DMS 273 (cell line): ENCODE measurements around the gene PRKAR1A.
"Not testable (repeated sequence)": the region's sequence is repeated elsewhere in the genome, so short reads cannot be mapped to it uniquely, and the experiment has no call there.

Experiments used
- DNase-seq: peaks from one replicate; lab custom pipeline; 2025; ENCODE audit not compliant: unreplicated experiment; lab: John Stamatoyannopoulos, UW

PRKAR1A gene

DNA sequence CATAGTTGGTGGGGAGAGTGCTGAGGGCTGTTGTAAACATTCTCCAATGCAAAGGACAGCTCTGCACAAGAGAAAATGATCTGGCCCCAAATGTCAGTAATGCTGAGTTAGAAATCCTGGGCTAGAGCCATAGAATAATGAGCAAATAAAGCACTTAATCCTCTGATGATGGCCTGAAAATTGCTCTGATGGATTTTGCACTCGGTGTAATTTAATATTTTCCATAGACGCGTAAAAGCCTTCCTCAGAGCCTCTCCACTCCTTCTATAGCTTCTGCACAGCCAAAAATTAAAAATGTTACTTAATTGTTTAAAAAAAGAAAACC is 65.2 kb downstream of the PRKAR1A start:
- no peak for DNase-seq

DNA sequence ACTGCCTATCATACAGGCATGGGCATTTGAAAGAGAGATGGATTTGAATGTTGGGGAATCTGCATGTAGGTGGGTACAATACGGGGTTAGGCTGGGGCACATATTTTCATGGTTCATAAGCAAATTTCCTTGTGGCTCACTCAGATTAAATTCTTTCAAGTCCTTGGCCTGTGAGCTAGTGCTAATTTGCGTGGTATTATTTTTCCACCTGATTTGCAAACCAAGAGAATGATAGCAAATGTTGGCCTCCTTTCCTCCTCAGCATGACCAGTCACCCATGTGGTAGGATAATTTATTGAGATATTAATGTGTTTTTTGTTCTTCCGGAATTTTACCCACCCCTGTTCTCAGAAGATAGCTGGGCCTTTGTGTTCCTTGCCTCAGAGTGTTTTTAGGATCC is 66.0 kb downstream of the PRKAR1A start:
- DNase-seq = no peak

DNA sequence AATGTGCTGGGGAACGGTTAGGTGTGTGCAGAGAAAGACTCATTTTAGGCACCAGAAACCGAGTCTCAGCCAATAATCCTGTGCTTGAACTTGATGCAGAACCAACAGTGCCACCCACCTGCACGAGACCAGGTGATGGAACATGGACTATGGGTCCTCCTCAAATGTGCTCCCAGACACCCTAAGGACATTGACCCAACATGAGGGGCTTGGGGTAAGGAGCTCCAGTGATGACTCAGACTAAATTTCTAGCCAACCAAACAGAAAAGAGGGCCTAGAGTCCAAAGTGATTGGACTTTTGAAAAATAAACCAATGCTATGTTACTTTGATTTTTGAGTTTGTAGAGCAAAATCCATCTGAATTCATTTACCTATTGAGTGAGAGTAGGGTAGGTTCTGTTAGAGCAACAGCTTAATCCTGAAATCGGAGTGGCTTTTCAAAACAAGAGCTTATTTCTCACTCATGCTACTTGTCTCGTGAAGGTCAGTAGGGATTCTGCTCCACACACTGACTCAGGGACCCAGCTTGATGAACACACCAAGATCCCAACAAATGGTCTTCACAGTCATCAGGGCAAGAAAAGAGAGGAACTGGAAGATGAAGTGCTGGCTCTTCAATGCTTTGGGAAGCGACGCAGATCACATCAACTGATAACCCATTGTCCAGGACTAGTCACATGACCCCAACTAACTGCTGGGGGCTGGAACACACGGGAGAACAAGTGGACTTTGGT is 67.1 kb downstream of the PRKAR1A start:
- no peak for DNase-seq

DNA sequence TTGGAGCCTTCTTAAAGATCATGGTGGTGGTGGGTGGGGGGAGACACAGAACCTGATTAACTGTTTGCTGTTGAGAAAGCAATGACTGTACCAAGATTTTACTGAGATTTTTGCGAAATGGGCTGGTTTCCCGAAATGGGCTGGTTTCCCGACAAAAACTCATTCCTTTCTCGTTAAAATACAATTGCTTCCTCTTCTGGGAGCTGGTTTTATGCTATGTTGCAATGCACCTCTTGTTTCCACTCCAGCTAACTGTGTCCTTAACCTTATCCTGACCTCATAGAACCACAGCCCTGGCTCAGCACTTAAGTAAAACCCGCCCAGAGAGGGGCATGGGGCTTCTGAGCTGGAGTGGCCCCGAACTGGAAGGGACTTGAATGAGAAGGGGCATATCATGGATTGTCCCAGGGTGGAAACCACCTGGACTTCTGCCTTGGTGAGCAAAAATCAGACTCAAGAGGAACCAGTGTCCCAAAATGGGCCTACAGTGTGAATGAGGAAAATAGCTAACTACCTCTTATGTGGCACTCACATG is 68.1 kb downstream of the PRKAR1A start:
- DNase-seq = no peak

DNA sequence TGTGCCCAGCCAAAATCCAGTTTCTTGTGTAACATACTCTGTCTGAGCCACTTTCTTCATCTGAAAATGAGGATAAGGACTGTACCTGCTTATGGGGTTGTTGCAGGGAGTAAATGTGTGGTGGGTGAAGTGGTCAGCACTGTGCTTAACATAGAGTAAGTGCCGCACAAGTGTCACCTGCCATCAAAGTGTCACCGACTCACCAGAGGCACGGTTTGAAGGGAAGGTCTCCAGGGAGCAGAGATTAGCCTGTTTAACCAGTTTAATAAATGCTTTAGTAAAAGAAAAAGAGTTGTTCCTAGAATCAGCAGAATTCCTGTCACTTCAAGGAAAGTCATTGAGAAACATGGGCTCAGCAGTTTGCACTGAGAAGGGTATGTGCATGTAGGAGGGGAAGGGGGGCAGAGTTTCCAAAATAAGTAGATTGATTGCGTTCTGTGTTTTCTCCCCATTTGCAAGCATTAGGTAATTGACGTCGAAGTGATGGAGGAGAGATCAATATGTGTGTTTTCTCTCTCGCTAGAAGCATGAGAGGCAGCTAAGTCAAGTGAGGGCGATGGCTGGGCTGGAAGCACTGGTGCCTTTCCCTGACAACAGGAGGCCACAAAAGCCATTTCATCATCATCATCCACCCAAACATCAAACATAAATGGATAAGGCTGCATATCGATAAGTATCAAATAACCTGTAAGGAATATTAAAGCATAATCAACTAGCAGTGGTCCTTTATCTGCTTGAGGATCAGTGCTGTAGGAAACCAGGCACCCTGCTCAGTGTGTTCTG is 69.8 kb downstream of the PRKAR1A start:
- DNase-seq = no peak

GRCh38 chr17:68582867-68583266 is 70.6 kb downstream of the PRKAR1A start:
- DNase-seq = not testable (repeated sequence)

GRCh38 chr17:68584581-68585303 is 72.5 kb downstream of the PRKAR1A start:
- no peak for DNase-seq

- no peak for DNase-seq
Observed at GRCh38 chr17:68585643-68586042, 73.4 kb downstream of the PRKAR1A start.

DNA sequence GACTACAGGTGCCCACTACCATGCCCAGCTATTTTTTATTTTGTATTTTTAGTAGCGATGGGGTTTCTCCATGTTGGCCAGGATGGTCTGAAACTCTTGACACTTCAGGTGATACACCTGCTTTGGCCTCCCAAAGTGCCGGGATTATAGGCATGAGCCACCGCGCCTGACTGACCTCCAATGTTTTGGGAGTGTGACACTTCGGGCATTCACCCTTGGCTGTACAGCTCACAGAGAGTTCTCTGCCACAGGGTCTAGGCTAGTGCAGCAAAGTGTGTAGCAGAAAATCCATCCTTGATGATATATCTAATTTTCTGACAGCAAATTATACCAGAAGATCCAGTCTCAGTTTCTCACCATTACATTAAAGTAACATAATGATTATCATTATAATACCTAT is 74.8 kb downstream of the PRKAR1A start:
- DNase-seq = no peak

- no peak for DNase-seq
Observed at GRCh38 chr17:68587847-68588246, 75.6 kb downstream of the PRKAR1A start.

DNA sequence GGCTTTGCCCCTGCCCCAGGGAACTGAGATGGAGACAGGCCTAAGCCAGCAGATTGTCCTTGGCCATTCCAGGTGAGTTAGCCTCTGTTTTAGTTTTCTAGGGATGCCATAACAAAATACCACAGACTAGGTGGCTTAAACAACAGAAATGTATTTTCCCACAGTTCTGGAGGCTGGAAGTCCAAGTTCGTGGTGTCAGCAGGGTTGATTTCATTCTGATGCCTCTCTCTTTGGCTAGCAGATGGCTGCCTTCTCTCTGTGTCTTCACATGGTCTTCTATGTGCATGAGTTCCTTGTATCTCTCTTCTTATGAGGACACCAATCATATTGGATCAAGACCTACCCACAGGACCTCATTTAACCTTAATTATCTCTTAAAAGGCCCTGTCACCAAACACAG is 76.1 kb downstream of the PRKAR1A start:
- no peak for DNase-seq

GRCh38 chr17:68589086-68589485 is 76.9 kb downstream of the PRKAR1A start:
- DNase-seq = no peak

GRCh38 chr17:68591583-68591982 is 79.4 kb downstream of the PRKAR1A start:
- DNase-seq = no peak

- DNase-seq = no peak
Observed at GRCh38 chr17:68592009-68592408, 79.8 kb downstream of the PRKAR1A start.

DNA sequence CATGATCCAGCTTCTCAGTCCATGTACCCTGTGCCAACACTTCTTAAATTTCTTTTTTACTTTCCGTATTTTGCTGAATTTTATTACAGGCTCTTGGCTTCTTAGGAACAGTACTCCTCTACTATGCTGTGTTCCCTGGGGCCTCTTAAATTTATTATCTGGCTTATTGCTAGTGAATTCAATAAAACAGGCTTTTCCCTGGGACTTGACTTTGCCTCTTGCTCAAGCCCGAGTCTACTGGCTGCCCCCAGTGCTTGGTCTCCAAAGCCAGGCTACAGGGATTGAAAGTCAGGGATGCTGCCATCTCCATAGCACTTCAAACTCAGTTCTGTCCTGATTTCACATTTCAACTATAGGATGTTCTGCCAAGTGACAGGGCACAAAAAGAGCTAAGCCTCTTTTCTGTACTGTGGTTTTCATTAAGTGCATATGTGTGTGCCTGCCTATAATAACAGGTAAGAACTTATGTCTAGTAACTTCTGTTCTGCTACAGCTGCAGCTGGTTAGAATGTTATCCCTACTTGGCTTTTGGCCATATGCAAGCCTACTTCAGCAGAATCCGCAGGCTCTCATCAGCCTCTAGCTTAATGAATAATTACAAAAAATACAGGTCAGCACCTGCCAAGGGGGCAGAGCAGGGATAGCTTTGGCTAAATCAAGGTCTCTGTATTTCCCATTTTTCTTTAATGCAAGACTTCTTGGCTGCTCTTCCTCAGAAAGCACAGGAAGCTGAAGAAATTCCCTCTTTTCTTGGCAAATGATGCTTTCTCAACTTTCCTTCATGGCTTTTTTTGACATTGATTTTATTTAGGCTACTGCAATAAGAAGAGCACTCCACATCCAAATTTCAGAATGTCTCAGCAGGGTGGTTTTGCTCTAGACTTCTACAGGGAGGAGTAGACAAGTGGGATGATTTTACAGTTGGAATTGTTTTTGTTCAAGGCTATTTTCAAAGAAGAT is 80.7 kb downstream of the PRKAR1A start:
- DNase-seq = peak; percentile 85

- DNase-seq = no peak
Observed at GRCh38 chr17:68594552-68594951, 82.3 kb downstream of the PRKAR1A start.

DNA sequence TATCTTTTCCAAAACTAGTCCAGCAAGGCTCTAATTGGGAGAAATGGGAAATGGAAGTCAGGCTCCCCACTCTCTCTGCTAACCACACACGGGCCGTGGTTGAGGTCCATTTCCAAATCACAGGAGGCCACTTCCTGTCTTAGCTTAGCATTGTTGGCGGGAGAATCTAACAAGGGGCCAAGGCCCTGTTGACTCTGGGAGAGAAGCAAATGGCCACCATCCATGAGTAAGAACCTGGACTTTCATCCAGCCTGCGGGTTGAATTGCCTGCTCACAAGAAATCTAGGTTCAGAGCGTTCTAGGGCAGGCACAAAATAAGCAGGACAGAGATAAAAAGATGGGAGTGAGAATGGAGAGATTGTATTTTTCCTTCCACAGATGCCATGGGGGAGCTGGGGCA is 83.3 kb downstream of the PRKAR1A start:
- DNase-seq = no peak

DNA sequence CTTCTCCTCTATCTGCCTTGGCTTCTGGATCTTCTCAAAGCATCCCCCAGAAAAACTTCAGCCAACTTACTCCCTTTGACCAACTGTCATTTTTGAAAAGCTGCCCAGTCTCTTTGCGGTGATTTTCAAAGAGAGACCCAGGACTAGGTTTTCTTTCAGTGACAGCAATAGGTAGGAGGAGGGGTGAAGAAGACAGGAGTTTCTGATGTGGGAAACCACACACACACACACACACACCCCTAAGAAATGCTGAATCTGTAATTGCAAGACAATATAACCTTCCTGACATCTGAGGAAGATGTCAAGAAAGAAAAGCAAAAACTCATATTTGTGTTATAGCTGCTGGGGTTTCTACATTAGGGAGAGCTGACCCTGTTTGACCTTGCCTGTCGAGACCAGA is 83.8 kb downstream of the PRKAR1A start:
- peak; percentile 26 for DNase-seq

GRCh38 chr17:68596411-68596945 is 84.2 kb downstream of the PRKAR1A start:
- no peak for DNase-seq

DNA sequence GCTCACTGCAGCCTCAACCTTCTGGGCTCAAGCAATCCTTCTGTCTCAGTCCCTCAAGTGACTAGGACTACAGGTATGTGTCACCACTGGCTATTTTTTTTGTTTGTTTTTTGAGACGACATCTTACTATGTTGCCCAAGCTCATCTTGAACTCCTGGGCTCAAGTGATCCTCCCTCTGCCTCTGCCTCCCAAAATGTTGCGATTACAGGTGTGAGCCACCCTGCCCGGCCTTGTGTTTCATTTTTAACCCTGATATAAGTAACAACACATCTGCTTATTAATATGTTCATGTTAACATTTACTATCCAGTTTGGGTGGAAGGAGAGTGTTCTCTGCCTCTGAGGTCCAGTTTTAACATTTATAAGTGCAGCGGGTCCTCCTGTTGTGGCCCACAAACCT is 85.8 kb downstream of the PRKAR1A start:
- no peak for DNase-seq
